Measurements from ENCODE around the gene PRPF19.

The PRPF19 gene

DNA sequence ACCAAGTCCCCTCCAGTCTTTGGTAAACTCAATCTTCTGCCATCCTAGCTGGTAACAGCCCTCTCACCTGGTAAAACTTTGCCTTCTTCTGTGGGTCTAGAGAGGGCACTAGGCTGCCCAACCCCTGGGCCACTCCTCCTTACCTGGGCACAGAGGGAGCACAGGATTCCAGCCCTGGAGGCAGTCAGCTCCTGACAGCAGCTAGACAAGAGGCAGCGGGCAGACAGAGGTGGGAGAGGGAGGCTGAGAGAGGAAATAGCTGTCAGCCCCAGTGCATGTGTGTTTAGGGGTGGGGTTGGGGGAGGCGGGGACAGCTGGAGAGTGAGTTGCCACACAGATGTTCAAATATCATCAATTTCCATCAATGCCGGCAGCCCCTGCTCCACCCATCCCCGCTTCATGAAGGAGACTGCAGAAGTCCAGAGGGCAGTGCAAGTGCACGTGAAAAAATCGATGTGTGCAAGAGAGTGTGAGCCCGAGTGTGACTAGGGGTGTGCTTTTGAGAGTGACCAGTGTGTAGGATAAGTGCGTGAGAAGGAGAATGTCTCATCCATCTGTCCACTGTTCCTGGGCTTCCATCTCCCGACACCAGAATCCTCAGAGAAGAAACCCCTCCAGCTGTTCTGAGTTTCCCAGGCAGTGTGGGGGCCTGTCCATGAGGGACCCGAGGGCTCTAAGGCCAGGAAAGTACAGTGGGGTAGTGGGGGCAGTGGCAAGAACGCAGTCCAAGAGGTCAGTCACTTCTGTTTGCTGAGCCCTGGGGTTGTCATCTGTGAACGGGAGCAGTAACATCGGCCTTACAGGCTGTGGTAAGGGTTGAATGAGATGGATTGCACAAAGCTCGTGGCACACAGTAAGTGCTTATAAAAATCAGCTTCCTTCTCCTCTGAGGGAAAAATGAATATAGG lies 50.4 kb downstream of the PRPF19 start, which contains the start of gene PTGDR2:
Gene PTGDR2 (minus strand): TSS at position 225 of the 908 bp plus-strand sequence. CDS start 2,228 bp downstream, outside the sequence.
- no peak for DNase-seq

DNA sequence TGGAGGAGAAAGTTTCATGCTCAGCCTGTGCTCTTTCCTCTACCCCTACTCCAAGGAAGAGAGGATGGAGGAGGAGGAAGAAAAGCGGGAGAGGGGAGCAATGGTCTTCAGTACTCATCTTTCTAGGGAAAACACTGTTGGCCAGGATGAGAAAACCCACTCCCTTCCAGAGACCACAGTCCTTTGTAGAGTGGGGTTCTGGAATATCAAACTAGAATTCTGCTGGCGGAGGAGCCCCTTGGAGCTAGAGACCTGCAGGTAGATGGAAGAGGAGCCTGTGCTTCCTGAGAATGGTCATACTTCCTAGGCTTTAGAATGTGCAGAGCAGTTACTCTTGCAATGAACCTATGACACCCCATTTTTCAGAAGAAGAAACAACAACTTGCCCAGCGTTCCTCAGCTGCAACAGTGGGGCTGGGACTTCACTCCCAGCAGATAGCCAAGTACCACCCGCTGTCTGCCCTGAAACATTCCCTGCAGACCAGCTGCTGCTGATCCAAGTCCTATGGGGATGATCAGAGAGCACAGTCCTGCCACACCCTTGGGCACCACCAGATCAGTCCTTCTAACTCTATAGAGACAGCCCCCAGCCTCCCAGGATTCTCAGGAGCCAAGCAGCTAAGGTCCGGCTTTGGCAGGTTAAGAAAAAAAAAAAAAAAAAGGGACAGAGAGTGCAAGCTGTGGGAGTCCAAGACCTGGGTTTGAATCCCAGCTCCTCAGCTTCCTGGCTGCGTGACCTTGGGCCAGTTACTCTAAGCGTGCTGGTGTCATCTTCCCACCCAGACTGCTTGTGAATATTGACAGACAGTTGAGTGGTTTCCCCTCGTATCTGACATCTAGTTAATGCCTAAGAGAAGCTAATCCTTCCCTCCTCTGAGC lies 51.3 kb downstream of the PRPF19 start:
- DNase-seq: no peak

- no peak for DNase-seq
These were observed 52.1 kb downstream of the PRPF19 start for GRCh38 chr11:60854140-60854846.

GRCh38 chr11:60852982-60853950 lies 53.1 kb downstream of the PRPF19 start:
- no peak for DNase-seq

DNA sequence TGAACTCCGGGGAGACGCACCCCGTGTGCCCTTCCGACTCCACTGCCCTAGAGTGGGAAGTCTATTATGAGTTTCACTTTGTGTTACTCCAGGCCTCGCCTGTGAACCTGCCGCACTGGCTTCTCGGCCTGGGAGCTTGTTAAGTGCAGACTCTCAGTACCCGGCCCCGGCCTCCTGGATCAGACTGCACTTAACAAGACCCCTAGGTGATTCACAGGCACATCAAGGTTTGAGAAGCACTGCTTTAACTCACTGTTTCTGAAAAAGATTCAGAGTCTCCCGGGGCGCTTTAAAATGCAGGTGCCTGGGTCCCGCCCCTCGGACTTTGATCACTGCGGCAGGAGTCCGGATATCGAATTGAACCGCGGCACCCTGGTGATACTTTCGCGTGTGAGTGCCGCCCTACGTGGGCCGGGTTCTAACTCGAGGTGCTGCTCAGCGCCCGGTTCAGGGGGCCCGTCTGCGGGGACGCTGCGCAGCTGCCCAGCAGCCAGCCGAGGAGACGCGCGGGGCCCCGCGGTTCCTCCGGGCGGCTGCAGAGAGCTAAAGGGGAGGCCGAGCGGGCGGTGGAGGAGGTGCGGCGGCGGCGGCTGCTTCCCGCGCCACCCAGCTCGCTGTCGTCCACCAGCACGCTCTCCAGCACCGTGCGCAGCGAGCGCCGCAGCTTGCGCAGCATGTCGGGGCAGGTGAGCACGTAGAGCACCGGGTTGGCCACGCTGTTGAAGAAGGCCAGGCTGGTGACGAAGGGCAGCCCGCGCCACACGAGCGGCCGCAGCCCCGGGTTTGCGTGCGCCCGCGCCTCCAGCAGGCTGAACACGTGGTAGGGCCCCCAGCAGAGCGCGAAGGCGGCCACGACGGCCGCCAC lies 54.0 kb downstream of the PRPF19 start:
- no peak for DNase-seq

DNA sequence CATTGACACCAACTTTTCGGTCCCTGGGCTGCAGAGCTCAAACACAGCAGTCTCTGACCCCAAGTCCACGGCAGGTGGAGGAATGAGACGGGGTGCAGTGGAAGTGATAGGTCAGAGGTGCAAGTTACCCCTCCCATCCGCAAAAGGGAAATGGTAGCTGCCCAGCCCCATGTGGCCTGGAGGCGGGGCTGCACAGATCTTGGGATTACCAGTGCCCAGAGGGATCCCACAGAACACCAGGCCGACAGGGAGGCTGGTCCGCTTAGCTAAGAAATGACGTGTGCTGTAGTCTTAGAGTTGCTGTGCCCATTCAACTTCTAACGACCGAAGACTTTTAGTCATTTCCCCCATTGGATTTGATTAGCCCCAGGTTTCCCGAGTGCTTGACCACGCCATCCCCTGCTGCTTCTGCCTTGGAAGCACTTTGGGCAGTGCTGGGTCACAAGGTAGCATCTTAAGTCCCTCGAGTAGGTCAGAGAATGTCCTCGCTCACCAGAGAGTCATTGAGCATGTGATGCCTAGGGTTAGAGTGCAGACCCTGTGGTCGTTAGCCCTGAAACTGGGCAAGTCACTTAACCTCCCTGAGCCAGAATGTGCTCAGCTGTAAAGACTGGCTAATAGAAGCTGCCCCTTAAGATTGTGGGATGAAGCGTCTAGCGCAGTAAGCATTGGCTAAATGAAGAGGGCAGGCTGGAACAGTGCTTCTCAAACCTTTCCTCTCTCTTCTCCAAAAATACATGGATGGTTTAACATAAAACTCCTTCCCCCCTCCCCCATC lies 54.9 kb downstream of the PRPF19 start:
- DNase-seq: no peak

- no peak for DNase-seq
These were observed 56.5 kb downstream of the PRPF19 start for GRCh38 chr11:60849641-60850520.

GRCh38 chr11:60848714-60849151 lies 57.7 kb downstream of the PRPF19 start:
- no peak for DNase-seq

DNA sequence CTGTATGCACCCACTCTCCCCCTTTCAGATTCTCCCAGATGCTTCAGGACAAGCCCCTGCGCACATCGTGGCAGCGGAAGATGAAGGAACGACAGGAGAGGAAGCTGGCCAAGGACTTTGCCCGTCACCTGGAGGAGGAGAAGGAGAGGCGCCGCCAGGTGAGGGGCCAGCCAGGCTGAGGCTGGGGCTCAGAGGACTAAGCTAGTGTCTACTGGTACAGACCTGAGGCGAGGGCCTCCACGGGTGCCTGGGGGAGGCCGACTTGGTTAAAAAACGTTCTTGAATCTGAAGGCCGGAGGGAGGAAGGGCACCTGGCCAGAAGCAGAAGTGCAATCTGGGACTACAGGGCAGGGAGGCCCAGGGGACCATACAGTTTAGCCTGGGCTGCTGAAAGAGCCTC lies 58.5 kb downstream of the PRPF19 start:
- DNase-seq: no peak

DNA sequence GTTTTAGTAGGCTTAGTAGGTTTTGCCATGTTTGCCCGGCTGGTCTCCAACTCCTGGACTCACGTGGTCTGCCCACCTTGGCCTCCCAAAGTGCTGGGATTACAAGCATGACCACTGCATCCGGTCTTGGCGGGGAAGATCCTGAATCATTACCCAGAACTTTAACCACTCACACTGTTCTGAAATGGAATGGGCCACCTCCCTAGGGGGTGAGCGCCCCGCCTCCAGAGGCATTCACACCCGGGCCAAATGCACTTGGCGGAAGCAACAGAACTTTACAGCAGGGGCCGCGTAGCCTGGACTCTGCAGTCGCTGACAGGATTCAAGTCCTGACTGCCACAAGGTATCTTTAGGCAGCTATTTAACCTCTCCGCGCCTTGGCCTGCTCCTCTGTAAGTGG lies 59.1 kb downstream of the PRPF19 start:
- no peak for DNase-seq

DNA sequence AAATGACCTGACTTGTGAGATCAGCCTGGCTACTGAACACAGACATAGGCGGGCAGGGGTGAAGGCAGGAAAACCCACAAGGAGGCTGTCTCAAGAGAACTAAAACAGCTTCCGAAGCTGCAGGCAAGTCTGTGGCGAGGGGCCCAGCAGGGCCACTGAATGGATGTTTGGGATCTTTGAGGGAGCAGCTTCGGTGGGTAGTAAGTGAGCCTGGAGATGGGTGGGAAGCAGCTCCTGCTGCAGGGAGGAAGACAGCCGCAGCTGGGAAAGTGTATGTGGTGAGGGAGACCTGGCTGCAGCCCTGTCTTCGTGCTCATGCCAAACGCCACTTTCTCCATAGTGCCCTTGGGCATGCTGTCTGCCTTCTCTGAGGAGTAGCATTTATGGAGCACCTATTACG lies 61.0 kb downstream of the PRPF19 start:
- DNase-seq: no peak

DNA sequence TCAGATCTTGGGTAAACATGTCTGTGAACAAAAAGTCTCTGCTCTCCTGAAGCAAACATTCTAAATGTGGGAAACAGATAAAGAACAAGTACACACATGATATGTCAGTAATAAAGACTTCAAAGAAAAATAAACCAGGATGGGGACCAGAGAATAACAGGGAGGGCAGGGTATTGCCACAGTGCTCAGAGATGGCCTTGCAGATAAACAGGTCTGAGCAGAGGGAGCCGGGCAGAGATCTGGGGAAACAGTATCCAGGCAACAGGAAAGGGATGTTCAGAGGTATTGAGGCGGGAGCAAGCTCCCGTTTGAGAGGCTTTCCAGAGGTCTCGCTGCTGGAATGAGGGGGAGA lies 61.5 kb downstream of the PRPF19 start:
- no peak for DNase-seq

DNA sequence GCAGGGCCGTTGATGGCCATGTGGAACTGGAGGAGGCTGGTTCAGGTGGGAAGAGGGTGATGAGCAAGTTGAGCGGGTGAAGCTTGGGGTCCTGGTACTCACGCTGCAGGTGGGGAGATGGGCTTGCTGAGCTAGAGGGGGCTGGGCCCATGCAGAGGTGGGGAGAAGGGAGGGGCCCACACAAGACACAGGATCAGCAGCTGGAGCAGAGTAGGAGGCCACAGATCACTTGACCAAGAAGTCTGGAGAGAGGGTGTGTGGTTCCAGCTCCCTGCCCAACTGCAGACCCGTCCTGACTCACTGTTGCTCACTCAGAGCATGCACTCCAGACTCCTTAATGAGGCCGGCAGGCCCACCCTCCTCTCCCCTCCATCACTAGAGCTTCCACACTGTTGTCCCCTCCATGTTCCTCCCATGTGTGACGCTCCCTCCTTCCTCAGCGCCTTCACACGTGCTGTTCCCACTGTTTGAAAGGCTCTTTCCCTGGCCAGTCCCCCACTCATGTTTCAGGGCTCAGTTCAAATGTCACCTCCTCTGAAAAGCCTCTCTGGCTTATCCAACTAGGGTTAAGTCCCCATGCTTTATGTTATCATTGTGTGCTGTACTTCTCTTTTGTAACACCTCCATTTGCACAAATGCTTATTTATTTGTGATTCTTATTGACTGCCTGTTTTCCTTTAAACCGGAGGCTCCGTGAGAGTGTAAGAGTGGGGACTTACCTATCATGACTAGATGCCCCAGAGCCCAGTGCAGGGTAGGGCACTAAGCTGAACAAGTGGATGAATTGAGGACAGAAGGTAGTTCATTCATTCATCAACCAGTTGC lies 62.1 kb downstream of the PRPF19 start:
- no peak for DNase-seq

DNA sequence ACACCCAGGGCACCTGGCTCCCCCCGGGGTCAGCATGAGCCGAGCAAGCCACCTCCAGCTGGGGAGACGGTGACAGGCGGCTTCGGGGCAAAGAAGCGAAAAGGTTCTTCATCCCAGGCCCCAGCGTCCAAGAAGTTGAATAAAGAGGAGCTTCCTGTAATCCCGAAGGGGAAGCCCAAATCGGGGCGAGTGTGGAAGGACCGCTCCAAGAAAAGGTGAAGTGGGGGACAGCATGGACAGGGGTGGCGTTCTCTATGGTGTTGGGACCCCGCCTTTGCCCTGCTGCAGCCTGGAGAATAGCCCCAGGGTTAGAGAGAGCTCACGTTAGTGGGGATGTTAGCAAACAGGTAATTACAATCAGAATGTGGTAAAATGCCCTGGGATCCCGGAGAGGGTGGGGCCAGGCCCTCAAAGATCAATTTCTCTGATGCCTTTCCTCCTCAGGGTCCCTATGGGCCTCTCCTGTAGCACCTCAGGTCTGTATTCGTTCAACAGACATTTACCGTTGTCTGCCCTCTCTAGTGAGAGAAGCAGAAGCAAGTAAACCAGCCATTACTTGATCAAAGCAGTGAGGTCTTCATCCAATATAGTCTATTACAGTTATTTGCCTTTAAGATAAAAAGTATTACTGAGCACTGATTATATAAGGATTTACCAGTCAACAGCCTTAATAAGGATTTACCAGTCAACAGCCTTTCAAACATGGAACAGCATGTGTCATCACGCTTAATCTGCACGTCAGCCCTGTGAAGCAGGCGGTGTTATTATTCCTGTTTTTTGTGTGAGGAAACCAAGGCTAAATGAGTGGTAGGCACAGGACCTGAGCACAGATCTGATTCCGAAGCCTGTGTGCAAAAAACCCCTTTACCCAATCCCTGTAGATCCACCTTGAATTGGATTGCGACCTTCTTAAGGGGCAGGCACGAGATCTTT lies 63.5 kb downstream of the PRPF19 start:
- no peak for DNase-seq

DNA sequence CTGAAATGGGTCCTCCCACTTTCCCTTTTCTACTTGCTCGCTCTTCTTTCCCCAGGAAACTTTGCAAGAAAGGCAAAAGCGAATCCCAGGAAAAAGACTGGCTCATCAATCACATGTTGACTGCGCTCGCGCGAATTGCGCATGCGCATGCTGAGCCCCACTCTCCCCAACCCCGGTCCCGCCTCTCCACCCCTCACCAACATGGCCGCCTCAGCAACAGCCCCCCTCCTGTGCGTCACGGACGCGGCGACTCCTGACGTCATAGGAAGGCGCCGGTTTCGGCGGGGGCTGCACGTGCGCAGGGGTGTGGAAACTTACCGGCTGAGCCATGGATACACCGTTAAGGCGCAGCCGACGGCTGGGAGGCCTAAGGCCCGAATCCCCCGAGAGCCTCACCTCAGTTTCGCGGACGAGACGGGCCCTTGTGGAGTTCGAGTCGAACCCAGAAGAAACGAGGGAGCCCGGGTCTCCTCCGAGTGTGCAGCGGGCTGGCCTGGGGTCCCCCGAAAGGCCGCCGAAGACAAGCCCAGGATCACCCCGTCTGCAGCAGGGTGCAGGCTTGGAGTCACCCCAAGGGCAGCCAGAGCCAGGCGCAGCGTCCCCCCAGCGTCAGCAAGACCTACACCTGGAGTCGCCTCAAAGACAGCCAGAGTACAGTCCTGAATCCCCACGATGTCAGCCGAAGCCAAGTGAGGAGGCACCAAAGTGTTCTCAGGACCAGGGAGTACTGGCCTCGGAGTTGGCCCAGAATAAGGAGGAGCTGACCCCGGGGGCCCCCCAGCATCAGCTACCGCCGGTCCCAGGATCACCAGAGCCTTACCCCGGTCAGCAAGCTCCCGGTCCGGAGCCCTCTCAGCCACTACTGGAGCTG lies 64.4 kb downstream of the PRPF19 start, which contains the start of gene CCDC86:
Gene CCDC86 (plus strand): TSS at position 317 of the 871 bp plus-strand sequence. CDS start 12 bp downstream, at position 329.
- peak; percentile 97 to 99 (median 98) for DNase-seq
